Neural crest cell (in vitro differentiated cells): ENCODE measurements around the gene ZNF605. TPM values are rescaled to one million over a fixed set of nuclear protein-coding genes. Genes with fewer than 3 reads are reported as not detected.

Source experiments
- DNase-seq: peaks from one replicate; pipeline ENCODE4 v3.0.0; 2021; ENCODE audit warnings: low read depth, mixed read lengths, low spot score
- H3K27ac Mint-ChIP-seq: one replicate; pipeline ENCODE4 v1.8.0; 2021; ENCODE audit warnings: mild to moderate bottlenecking, mixed read lengths; ENCODE audit not compliant: unreplicated experiment
- H3K27me3 Mint-ChIP-seq: 2 replicates; pipeline ENCODE4 v1.8.0; 2021; ENCODE audit warnings: low read depth, mild to moderate bottlenecking, mixed read lengths
- H3K36me3 Mint-ChIP-seq: 2 replicates; pipeline ENCODE4 v1.8.0; 2021; ENCODE audit warnings: low read depth, mild to moderate bottlenecking, mixed read lengths
- H3K4me1 Mint-ChIP-seq: 2 replicates; pipeline ENCODE4 v1.8.0; 2021; ENCODE audit warnings: mixed read lengths
- H3K4me3 Mint-ChIP-seq: one replicate; pipeline ENCODE4 v1.8.0; 2021; ENCODE audit warnings: mild to moderate bottlenecking, mixed read lengths
- H3K9me3 Mint-ChIP-seq: 2 replicates; pipeline ENCODE4 v1.8.0; 2021; ENCODE audit warnings: mixed read lengths
- total RNA-seq: library from RNA; stranded (reverse); gene quantifications from 2 replicates; pipeline ENCODE4 v1.2.1, GENCODE V29; 2021
- TF ChIP-seq, protein P1 (sequence below): fragments of 200-600 bp; sonication (generic); conservative IDR thresholded peaks from 2 replicates; pipeline ENCODE4 v1.5.0; 2021; ENCODE audit warnings: antibody characterized with exemption, mild to moderate bottlenecking

The ZNF605 gene
- total RNA-seq, 1 donor from 2014 or later = 19.6 TPM

DNA sequence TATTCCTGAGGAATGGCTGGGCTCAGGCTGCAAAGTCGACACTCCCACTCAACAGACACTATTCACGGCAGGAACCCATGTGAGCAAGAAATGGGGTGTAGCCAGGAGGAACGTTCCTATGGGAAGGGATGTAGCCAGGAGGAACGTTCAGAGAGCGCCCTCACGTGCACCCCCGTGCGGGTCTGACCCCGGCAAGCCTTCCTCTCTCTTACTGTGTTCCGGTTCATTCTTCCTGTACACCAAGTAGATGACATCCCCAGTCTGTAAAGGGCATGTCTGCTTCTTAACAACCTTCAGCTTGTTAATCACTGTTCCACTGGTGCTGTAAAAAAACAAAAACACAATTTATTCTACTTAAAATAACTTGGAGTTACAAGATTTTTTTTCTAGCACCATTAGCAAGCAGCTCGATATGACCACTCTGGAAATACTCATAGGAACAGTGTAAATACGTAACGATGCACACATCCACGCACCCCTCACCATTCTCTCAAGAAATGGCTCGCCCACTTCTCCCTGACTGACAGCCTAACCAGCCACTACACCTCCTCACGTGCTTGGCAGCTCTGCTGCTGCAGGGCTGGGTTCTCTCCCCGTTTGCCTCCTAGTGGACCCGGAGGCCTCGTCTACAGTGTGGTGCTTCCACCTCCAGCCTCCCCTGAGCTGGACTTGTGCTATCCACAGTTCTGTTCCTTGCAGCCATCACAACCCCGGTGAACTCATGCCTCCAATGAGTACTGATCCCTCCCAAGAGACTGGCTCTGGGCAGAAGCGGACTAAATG lies 83.8 kb downstream of the ZNF605 start:
- no peak for DNase-seq
- Mint-ChIP-seq H3K27ac (peak overlapping the region; percentile 43), H3K9me3 (no peaks in the 10 kb centered on the region), H3K4me3 (no peak overlapping the region), H3K4me1 (no peaks in the 10 kb centered on the region), H3K36me3 (peaks cover 8% of the 10 kb centered on the region), H3K27me3 (no peaks in the 10 kb centered on the region)
- TF ChIP-seq, protein P1, sequence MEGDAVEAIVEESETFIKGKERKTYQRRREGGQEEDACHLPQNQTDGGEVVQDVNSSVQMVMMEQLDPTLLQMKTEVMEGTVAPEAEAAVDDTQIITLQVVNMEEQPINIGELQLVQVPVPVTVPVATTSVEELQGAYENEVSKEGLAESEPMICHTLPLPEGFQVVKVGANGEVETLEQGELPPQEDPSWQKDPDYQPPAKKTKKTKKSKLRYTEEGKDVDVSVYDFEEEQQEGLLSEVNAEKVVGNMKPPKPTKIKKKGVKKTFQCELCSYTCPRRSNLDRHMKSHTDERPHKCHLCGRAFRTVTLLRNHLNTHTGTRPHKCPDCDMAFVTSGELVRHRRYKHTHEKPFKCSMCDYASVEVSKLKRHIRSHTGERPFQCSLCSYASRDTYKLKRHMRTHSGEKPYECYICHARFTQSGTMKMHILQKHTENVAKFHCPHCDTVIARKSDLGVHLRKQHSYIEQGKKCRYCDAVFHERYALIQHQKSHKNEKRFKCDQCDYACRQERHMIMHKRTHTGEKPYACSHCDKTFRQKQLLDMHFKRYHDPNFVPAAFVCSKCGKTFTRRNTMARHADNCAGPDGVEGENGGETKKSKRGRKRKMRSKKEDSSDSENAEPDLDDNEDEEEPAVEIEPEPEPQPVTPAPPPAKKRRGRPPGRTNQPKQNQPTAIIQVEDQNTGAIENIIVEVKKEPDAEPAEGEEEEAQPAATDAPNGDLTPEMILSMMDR = no peak

DNA sequence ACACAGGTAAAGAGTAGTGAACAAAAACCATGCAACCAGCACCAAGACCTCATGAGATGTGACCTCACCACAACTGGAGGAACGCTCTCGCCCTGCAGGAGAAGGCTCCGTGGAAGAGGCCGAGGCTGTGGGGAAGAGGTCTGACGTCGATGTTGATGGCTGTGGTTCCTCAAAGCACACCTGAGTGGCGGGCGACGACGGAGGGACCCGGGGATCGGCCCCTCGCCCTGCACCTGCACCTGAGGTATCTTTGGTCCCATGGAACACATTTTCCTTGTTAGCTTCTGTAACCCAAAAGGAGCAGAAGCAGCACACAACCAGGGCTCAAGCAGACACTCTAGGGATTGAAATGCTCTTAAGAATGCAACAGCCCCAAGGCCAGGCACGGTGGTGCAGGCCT lies 86.6 kb downstream of the ZNF605 start:
- TF ChIP-seq, protein P1 = no peak
- Mint-ChIP-seq H3K9me3 (no peaks in the 10 kb centered on the region), H3K4me1 (no peaks in the 10 kb centered on the region), H3K27ac (no peak overlapping the region), H3K36me3 (peaks cover 16% of the 10 kb centered on the region), H3K27me3 (no peaks in the 10 kb centered on the region), H3K4me3 (no peak overlapping the region)
- DNase-seq = no peak

Other genes with a start within 250 kb of the ZNF605 start
- 61.5 and 61.8 TPM in 2 replicates for gene PGAM5, start 245.5 kb downstream of the ZNF605 start, total RNA-seq
- gene ANKLE2, start 194.5 kb downstream of the ZNF605 start, total RNA-seq = 93.4 and 100 TPM in 2 replicates
- gene GOLGA3, start 127.4 kb downstream of the ZNF605 start, total RNA-seq = 33.4 and 35.6 TPM in 2 replicates
- gene CHFR, start 68.7 kb downstream of the ZNF605 start, total RNA-seq = 39.0 and 39.9 TPM in 2 replicates
- 12.9 and 13.5 TPM in 2 replicates for gene ZNF26, start 30.1 kb upstream of the ZNF605 start, total RNA-seq
- 59.7 and 63.4 TPM in 2 replicates for gene ZNF84, start 81.2 kb upstream of the ZNF605 start, total RNA-seq
- gene ZNF140, start 124.6 kb upstream of the ZNF605 start, total RNA-seq = 19.6 and 19.9 TPM in 2 replicates
- 3.9 and 4.2 TPM in 2 replicates for gene ZNF891, start 174.0 kb upstream of the ZNF605 start, total RNA-seq
- gene ZNF10, start 174.3 kb upstream of the ZNF605 start, total RNA-seq = 14.7 and 19.0 TPM in 2 replicates
- 36.2 and 36.7 TPM in 2 replicates for gene ZNF268, start 225.2 kb upstream of the ZNF605 start, total RNA-seq